Prostate gland (tissue), 2 donors: ENCODE measurements around the gene LGALS8.

Experiments used
- CTCF ChIP-seq, 4 experiments: fragments of 200-600 bp in 2 of 4; fragments of 450-650 bp in 2 of 4; sonication (generic) in 2 of 4; IDR thresholded peaks; 1 replicate in 3 of 4; 2 replicates in 1 of 4; pipeline ENCODE4 v1.5.1; 2016 to 2019; ENCODE audit warnings: antibody characterized with exemption in 4 of 4, mild to moderate bottlenecking in 2 of 4, moderate library complexity in 2 of 4
- POLR2A ChIP-seq: fragments of 450-650 bp; IDR thresholded peaks from one replicate; pipeline ENCODE4 v1.6.1; 2016; ENCODE audit warnings: antibody characterized with exemption, mild to moderate bottlenecking
- POLR2AphosphoS5 ChIP-seq: sonication (generic); formaldehyde crosslinking; IDR thresholded peaks from one replicate; pipeline ENCODE4 v1.6.1; 2017; ENCODE audit warnings: antibody characterized with exemption

GRCh38 chr1:236558846-236559245 is 35.1 kb downstream of the LGALS8 start:
- TF ChIP-seq CTCF (IDR thresholded peaks at IDR 0.05) (no peak), POLR2A (no peak), POLR2AphosphoS5 (no peak)
